Pancreas (tissue), 10 donors: ENCODE results near the gene MYH10. TPM values are rescaled to one million over a fixed set of nuclear protein-coding genes. Genes with fewer than 3 reads are reported as not detected.

Experiments
- ATAC-seq, 4 donors: fragments of 200-7000 bp; cut with Tn5 transposase; one replicate each; pipeline versions ENCODE4 v1.8.0 to v1.9.1; 2020; ENCODE audit warnings: mild to moderate bottlenecking in 4 of 4, moderate library complexity in 4 of 4
- DNase-seq, 6 donors: peaks; one replicate each; pipeline ENCODE4 v3.0.0-alpha.2; 2020
- FAIRE-seq: peaks from 2 replicates; lab custom pipeline; 2012; peaks lifted over from hg19 to GRCh38; lab: Jason Lieb, UNC
- H3K27ac ChIP-seq, 4 donors: fragments of 200-600 bp; sonication (generic); 1 replicate in 3 of 4; 2 replicates in 1 of 4; pipeline versions ENCODE4 v1.5.0 to v1.8.0; 2020
- H3K27me3 ChIP-seq, 4 donors: fragments of 200-600 bp; one replicate each; pipeline ENCODE4 v1.8.0; 2021
- H3K36me3 ChIP-seq, 3 donors: fragments of 200-600 bp; sonication (generic) in 1 of 3; one replicate each; pipeline versions ENCODE4 v1.5.0 to v1.8.0; 2020 to 2021
- H3K4me1 ChIP-seq, 3 donors: fragments of 200-600 bp; one replicate each; pipeline ENCODE4 v1.8.0; 2021
- H3K4me3 ChIP-seq, 4 donors: fragments of 200-600 bp; sonication (generic) in 2 of 4; one replicate each; pipeline versions ENCODE4 v1.5.0 to v1.8.0; 2020 to 2021
- H3K9me3 ChIP-seq, 4 donors: fragments of 200-600 bp; one replicate each; pipeline ENCODE4 v1.8.0; 2021
- CTCF ChIP-seq, 4 donors: fragments of 200-600 bp; sonication (generic) in 3 of 4; IDR thresholded peaks; one replicate each; pipeline versions ENCODE4 v1.5.0 to v1.8.0; 2021; ENCODE audit warnings: antibody characterized with exemption in 4 of 4
- WGBS, 2 donors: extraction: QIAGEN DNeasy Blood & Tissue Kit; methylation state at CpG; one replicate each; pipeline ENCODE4 v1.1.7; 2013; 5-methylcytosine and 5-hydroxymethylcytosine counted together
- intact Hi-C, 3 donors: fragments of 100-400 bp; cut with DNase I; formaldehyde crosslinking; loops; one replicate each; pipeline versions ENCODE4 v1.11.1 to v1.14.2; 2022
- polyA plus RNA-seq, 2 donors: library from polyadenylated mRNA; stranded (reverse); fragments of 200-250 nt; gene quantifications; one replicate each; pipeline ENCODE4 v1.2.3, GENCODE V29; 2013
- total RNA-seq, 6 donors: library from RNA; stranded (reverse); fragmentation: NEBNext Ultra II Directional in 4 of 6; extraction: Animal tissue kit (Norgen Biotek cat#: 25700) in 4 of 6; gene quantifications; one replicate each; pipeline versions ENCODE4 v1.2.1 to v1.2.4, GENCODE V29; 2021 to 2023
- donor health status: healthy with polysubstance abuse.
- donor health status: DM: no; HTN: no; CAD: no; lungs with moderate emphysema.
- donor health status: DM: no; HTN: no; CAD: no.
- donor health status: control.
- donor health status: control.
- donor health status: Bipolar disorder and iron deficiency.
- donor health status: DM: yes; HTN: yes; CAD: no.
- donor health status: DM: no; HTN: no; CAD: no.
- donor health status: DM: no; HTN: no; CAD: no.
- donor health status: DM: yes; HTN: yes; CAD: no.

The MYH10 gene
- total and polyA plus RNA-seq, 8 donors: 4.6 to 28.0 (median 11.3) TPM

DNA sequence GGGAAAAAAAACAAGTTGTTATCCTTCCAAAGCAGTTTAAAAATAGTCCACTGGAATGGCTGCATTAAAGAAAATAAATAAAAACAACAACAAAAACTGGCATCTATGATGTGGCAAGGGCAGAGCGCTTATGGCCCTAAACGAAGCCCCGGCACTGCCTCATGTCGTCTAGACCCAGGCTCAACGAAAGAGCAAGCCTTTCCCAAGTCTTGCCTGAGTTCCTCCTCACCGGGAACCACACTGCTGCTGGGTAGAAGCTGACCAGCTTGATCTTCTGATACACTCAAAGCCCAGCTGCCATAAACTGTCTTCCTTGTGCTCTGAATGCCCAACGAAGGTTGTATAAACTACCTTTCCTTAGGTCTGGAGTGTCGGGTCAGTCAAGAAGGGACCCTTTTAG lies 157.9 kb downstream of the MYH10 start:
- FAIRE-seq (no peak), DNase-seq (no peak), ATAC-seq (no peak)
- no peak for TF ChIP-seq CTCF (IDR thresholded peaks at IDR 0.05)
- no peak overlapping the region for H3K4me3 ChIP-seq
- no peaks in the 10 kb centered on the region for H3K4me1 ChIP-seq
- peaks cover 0 to 52% (median 9%) of the 10 kb centered on the region in 3 donors for H3K36me3 ChIP-seq
- no peak overlapping the region for H3K27ac ChIP-seq
- no peaks in the 10 kb centered on the region for H3K9me3 ChIP-seq
- WGBS, 2 donors: 94 to 95% methylated on average over 8 of the region's 8 CpGs
- H3K27me3 ChIP-seq: no peaks in the 10 kb centered on the region
- intact Hi-C loops: no loop called here

DNA sequence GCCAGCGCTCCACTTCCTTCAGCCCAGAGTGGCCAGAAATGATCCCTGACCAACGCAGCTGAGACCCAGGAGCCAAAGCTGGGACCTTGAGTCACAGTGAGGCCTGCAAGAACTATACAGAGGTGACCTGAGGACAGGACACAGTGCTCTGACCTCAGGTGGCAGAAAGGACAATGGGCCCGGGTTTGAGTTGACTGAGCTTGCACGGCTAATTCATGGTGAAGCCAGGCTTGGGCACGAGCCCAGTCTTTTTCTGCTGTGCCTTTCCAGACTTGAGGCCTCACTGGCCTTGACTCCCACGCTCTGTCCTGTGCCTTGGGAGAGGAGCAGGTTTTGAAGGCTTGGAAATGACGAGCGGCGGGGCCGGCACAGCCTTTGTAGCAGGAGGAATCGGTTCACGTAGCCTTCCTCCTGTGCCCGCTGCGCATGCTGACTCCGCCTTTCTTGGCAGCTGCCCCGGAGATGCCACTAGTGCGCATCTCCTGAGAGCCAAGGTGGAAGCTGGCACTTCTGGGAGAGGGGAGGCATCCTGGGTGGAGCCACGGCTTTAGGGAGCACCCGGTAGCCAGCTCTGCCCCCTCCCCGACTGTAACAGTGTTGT lies 160.0 kb downstream of the MYH10 start:
- no peak overlapping the region for H3K27ac ChIP-seq
- FAIRE-seq: no peak
- no peak for TF ChIP-seq CTCF (IDR thresholded peaks at IDR 0.05)
- H3K4me3 ChIP-seq: no peak overlapping the region
- no peaks in the 10 kb centered on the region for H3K27me3 ChIP-seq
- H3K9me3 ChIP-seq: no peaks in the 10 kb centered on the region
- peak in 2 of 6 donors; percentile 52 to 62 for DNase-seq
- intact Hi-C loops: no loop called here
- H3K36me3 ChIP-seq: peaks cover 3 to 48% (median 18%) of the 10 kb centered on the region in 3 donors
- H3K4me1 ChIP-seq: no peaks in the 10 kb centered on the region
- WGBS, 2 donors: 79 to 85% methylated on average over 20 of the region's 20 CpGs
- ATAC-seq: peak in 2 of 4 donors; percentile 18 to 28

- no peak for FAIRE-seq
- ATAC-seq: no peak
- no peak for DNase-seq
- 91 to 92% methylated on average over 12 of the region's 12 CpGs for WGBS, 2 donors
- H3K36me3 ChIP-seq: peaks cover 3 to 42% (median 12%) of the 10 kb centered on the region in 3 donors
- no peaks in the 10 kb centered on the region for H3K9me3 ChIP-seq
- no peak overlapping the region for H3K4me3 ChIP-seq
- no peaks in the 10 kb centered on the region for H3K4me1 ChIP-seq
- intact Hi-C loops: no loop called here
- no peak for TF ChIP-seq CTCF (IDR thresholded peaks at IDR 0.05)
- no peak overlapping the region for H3K27ac ChIP-seq
- H3K27me3 ChIP-seq: no peaks in the 10 kb centered on the region
Measured at GRCh38 chr17:8469964-8470363, 160.6 kb downstream of the MYH10 start.

DNA sequence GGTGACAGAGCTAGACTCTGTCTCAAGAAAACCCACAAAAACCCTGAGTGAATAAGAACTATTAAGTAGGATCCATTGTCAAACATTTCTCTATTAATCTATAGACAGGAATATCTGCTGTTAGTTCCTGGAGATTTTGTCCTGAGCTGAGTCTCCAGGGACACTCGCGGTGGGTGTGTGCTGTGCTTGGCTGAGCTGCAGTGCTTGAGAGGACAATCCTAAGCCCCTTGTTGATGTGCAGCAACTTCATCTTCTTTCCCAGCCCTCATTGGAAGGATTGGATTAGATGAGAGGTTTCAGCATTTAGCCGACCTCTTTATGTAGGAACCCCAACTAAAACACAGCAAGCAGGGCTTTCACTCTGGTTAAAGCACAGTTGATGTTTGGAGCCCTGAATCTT lies 161.5 kb downstream of the MYH10 start:
- Histone ChIP-seq H3K9me3 (no peaks in the 10 kb centered on the region), H3K27ac (no peak overlapping the region), H3K4me1 (no peaks in the 10 kb centered on the region), H3K4me3 (no peak overlapping the region), H3K27me3 (no peaks in the 10 kb centered on the region), H3K36me3 (peaks cover 3 to 36% (median 10%) of the 10 kb centered on the region in 3 donors)
- intact Hi-C loops: no loop called here
- WGBS, 2 donors: 89 to 93% methylated on average over 3 of the region's 3 CpGs
- TF ChIP-seq CTCF (IDR thresholded peaks at IDR 0.05): no peak
- FAIRE-seq: no peak
- no peak for DNase-seq
- no peak for ATAC-seq

GRCh38 chr17:8468127-8468526 lies 162.4 kb downstream of the MYH10 start:
- ATAC-seq (no peak), FAIRE-seq (no peak), DNase-seq (no peak)
- no peak for TF ChIP-seq CTCF (IDR thresholded peaks at IDR 0.05)
- intact Hi-C loops: no loop called here
- H3K4me3 ChIP-seq: no peak overlapping the region
- H3K9me3 ChIP-seq: no peaks in the 10 kb centered on the region
- H3K4me1 ChIP-seq: no peaks in the 10 kb centered on the region
- H3K36me3 ChIP-seq: peaks cover 3 to 36% (median 10%) of the 10 kb centered on the region in 3 donors
- no peaks in the 10 kb centered on the region for H3K27me3 ChIP-seq
- 90 to 92% methylated on average over 9 of the region's 9 CpGs for WGBS, 2 donors
- H3K27ac ChIP-seq: no peak overlapping the region
